GM04503 (cell line): ENCODE results near the gene TGFA.
A peak's percentile ranks its signal among the peaks of the same experiment; 100 is the strongest.

Experiments used
- DNase-seq: peaks from one replicate; pipeline ENCODE4 v3.0.0-alpha.2; 2012; ENCODE audit warnings: low read depth

TGFA gene

DNA sequence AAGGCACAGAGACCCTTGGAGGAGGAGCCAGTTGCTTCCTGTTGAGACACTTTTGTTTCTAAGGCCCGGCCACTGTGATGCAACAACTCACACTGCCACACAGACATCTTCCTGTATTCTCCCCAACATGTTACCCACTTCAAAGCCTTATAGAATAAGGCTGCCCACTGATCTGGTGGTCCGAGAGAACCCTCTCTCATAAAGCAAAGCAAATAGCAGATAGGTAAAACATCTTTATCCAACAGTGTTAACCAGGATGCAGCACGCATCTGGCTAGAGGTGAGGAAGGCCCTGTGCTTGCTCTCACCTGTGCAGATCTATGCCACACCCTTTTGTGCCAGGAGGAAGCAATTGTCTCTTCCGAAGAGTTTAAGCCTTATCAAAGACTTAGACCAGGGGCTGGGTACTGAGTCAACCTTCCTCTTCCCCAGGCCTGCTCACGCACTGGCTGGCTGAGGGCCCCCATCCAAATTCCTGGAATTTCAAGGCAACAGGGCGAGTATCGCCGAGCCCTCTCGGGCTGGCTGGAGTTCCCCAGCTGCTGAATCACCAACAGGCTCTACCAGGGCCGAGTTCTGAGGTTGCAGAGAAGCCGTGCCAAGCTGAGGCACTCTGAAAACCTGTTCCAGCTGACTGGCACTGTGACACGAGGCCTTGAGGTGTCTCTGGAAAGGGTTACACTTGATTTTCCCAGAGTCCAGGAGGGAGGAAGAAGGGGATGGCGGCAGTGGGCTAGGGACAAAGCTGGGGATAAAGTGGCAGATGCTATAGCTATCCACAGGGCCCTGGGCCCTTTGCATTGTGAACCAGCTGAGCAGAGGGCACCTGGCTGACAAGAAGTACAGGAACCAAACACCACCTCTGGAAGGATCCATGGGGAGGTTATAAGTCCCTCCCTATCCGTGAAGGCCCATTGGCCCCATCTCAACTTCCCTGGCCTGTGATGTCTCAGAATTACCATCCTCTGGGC is 29.3 kb downstream of the TGFA start:
- DNase-seq = peak; percentile 78

DNA sequence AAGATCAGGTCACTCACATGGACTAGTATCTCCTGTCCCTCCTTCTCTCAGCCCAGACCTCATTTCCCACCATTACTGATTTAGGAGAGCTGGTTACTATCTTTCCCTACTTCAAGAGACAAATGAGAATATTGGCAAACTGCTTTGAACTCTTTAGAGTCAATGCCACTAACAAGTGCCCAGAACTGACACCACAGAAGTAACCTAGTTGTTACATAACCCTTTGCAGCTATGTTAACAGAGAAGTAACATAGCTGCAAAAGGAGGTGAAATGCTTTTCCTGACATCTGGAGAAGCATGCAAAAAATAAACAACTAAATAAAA is 30.0 kb downstream of the TGFA start:
- DNase-seq = no peak

DNA sequence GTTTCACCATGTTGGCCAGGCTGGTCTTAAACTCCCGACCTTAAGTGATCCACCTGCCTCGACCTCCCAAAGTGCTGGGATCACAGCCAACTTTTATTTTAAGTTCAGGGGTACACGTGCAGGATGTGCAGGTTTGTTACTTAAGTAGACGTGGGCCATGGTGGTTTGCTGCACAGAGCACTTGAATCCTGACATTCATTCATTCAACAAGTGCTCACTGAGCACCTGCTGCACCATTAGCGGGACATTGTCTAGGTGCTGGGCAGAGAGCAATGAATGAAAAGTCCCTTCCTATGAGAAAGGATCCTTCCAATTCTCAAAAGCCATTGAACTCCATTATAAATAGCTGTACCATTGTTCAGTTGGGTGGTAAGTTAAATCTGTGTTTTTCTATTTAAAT is 31.0 kb downstream of the TGFA start:
- no peak for DNase-seq

DNA sequence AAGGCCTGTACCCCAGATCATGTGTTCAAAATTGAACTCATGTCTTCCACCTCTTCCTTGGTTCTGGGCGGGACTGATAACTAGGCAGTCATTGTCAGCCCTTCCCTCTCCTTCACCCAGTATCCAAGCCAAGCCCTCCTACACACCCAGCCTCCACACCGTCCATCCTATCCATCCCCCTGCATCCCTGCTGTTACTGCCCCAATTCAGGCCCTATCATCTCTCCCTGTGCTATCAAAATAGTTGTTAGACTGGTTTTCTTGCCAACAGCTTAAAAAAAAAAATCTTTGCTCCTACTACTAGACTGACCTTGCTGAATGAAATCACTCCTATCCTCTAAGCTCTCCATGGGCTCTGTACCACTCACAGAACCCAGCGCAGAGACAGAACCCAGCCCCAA is 32.8 kb downstream of the TGFA start:
- no peak for DNase-seq

DNA sequence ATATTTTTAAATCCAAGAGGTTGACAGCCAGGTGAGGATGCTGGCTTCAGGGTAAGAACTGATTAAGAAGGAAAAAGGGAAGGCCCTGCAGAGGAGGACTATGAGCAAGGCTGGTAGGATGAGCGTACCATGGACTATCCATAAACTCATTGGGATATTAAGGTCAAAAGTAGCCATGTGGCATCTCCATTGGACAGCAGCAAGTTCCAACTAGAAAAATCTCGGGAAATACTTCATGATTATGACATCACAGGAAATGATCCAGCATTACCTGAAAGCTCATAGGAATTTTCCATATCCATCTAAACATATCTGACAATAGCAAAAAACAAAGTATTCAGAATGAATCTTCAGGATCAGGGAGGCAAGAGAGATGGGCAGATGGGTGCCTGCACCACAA is 34.2 kb downstream of the TGFA start:
- DNase-seq = no peak

DNA sequence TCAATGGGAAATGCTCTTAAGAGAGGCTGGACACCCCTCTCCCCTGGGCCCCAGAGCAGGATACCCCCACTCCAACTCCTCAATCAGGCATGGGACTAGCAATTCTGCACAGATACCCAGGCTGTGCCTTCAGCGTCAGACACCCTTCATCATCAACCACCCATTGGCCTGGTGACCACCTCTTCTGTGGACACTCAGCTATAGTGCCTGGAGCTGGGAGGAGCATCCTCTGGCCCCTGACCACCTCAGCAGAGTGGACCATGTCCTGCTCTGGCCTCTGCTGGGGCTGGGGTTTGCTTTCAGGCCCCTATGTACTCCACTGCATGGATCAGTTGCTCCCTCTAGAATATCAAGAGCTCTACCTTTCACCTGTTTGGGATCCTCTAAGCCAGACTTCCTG is 35.1 kb downstream of the TGFA start:
- no peak for DNase-seq

DNA sequence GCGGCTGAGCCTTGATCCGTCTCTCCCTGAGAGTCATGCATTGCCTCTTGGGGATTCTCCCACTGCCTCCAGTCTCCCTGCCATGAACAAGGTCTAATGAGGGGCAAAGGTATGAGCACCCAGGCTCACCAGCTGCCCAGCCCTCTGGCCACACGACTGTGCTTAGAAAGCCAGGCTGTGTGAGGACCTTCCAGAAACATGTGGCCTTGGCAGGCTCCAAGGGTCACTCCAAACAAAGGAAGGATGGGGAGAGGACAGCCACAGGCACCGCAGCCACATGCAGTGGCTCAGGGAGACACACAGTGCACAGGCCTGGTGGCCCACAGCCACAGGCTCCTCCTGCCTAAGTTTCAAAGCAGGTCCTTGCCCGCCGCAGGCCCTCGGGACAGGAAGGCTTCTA is 35.8 kb downstream of the TGFA start:
- no peak for DNase-seq

DNA sequence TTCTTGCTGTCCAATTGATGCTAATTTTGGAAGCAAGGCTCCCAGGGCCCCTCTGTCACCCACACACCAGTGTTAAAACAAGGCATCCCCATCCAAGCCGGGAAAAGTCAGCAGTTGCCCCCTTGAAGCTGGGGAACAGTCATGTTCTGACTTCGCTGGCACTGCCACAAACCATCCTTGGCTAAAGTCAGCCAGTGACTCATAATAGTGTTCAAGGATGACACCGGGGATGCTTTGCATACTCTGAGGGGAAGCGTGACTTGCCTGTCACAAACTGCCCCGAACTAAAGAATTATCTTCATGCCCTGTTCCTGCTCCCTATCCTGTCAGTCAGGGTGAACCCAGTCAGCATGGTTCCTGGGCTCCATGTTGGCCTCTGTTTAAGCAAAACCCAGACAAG is 37.0 kb downstream of the TGFA start:
- DNase-seq = no peak

DNA sequence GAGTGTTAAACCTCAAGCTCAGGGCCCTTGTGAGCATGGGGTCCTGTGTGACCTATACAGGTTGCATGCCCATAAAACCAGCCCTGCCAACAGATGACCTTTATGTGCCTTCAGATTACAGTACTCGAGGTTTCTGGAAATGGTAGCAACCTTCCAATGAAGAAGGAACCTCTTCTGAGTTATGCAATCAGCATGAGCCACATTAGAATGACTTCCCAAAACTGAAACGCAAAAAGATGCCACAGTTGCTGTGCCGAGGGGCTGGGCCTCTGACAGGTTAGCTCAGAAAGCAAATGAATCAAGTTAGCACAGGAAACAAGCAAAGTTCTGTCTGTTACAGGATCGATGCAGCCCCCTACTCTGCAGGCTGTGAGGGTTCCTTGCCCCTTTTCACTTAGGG is 37.7 kb downstream of the TGFA start:
- no peak for DNase-seq

DNA sequence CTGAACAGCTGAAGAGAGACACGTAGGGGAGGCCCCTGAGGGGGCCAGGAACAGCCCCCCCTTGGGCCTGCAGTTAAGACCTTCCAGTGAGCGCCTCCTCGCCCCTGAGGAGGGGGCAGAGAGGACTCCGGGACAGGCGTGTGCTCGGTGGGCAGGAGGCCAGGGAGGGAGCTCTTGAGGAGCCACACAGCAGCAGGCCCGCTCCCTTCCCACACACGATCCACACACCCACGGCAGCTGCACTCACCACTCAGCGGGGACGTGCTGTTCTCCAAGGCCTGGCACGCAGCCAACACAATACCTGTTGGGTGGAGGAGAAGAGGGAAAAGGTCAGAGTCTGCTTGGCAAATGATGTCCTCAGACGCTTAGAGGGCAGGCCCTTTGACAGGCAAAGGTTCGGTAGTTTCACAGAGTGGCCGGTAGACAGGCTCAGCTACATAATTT is 39.0 kb downstream of the TGFA start:
- DNase-seq = no peak

DNA sequence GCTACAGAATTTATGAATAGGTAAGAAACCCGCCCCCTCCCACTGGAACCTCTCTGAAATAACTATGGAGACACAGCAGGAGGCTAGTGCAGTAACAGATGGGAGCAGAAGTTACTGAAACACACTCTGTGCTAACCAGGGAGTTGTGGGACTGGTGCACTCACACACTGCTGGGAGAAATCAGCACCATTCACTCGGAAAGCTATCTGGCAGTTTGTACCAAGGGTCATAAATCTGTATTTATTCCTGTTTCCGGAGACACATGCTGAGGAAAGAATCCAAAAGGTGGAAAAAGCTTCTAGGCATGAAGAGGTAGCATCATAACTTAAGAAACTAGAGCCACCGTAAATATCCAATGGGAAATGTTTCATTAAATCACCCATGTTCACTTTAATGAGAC is 39.9 kb downstream of the TGFA start:
- DNase-seq = no peak

DNA sequence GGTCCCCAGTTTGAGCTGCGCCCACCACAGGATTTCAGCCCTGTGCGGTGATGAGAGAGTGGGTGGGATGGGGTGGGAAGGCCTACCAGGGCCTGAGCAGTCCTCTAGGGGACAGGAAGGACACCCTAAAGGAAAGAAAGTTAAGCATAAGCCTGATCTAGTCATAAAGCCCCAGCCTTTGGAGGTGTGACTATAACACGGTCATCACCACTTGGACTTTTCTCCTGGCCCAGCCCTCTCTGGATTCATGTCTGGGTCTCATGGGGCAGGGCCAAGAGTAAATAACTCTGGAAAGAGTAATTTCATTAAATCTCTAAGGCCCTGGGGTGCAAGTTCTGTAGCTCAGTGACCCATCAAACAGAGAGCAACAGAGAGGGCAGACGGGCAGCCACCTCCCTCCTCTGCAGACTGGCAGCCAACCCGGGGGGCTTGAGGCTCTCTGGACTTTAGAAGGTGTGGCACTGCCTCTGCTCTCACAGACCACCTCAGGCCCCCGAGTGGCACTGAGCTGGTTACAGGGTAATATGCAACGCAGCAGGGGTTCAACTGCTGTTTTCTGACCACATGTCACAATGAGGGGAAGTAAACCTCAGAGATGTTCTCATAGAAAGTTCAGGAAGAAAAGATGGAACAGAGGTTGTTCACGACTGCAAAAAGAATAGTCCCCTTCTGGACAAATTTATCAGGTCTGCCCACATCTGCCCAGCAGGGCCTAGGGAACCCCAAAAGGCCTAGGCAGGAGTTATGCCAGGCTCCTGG is 41.5 kb downstream of the TGFA start:
- no peak for DNase-seq

DNA sequence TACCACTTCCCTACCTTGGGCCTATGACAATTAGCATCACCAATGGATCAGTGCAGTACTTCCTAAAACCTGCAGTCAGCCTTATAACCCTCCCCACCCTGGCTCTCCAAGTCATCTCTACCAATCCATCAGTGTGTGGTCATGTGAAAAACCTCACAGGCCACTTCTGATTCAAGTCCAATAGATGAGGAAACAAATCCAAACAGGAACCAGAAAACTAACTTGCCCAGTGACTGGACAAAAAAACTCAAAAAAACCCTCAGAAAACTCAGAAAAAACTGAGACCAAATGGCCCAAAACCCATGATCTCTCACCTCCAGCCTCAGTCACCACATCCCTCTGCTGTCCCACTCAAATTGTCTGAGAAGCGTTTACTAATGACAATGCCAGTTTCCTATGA is 43.3 kb downstream of the TGFA start:
- DNase-seq = no peak

DNA sequence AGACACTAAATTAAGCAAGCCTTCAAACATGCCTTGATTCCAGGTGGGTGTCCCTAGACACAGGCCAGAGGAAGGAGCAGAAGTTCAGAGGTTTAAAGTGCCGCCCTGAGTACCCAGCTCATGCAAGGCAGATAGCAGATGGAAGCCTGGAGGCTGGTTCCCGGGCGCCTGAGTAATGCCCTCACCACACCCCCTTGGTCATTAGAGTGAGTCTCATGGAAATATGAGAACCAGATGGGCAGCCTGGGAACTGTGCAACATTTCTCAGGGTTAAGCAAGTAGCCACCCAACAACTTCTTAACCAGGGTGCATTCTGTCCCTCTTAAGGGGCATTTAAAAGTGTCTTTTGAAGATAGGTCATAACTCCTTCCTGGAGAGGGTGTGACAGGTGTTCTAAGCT is 44.1 kb downstream of the TGFA start:
- no peak for DNase-seq

DNA sequence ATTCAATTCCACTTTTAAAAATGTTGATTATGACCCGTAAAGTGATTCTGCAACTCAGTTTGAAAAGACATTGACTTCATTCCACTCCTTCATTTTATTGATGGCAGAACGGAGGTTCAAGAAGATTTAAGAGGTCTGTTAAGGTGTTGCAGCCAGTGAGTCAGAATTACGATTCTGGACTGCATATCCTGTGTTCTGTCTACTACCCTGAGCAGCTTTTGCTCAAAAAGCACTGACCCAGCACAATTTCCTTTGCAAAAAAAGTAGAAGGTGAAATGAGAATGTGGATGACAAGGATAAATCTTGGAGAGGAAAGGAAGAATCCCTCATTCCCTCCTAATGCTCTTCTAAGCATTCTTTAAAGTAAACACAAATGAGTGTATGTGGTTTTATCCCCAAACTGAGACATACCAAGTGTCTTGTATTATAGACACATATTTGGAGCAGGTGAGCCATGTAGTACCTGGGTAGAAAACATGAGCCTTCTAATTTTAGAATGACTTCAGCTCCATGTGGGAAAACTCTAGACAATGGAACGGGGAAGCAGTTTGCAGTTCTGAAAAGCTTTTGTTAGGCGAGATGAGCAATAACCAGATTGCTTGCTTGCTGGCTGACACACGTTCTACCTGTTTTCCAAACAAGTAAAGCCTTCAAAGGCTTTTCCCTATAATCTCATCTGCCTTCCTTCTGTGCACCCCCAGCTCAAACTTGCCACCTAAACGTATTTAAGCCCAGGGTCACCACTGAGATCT is 44.7 kb downstream of the TGFA start:
- no peak for DNase-seq

DNA sequence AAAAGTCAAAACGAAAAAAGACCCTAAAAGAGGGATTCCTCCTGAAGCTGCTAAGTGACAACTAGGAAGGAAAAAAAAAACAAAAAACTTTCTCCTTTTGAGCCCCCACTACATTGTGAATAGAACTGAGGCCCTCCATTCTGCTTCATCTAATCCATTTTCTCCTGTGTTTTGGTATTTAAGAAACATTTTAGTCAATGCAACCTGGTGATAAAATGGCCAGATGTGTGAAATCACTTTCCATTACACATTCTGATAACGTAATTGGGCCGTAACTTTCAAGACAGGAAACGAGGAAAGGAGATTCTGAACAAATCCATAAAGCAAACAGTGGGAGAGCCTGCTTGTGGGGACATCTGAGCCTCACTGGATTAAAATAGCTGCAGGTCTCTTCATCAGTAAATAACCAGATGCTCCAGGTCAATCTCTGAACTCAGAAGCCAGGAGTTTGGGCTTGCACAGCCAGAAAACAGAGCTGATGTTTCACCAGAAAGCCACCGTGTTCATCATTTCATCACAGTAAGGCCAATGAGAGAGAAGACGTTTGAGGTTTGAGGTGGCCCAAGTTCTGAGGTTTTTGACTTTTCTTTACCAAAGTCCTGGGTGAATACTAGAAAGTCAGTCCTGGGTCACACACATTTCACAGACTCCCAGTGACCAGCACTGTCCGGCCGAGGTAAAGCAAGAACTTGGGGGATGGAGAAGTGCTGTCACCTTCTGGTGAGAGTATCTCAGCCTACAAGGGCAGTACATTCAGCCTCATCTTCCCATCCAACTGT is 47.8 kb downstream of the TGFA start:
- DNase-seq = no peak

DNA sequence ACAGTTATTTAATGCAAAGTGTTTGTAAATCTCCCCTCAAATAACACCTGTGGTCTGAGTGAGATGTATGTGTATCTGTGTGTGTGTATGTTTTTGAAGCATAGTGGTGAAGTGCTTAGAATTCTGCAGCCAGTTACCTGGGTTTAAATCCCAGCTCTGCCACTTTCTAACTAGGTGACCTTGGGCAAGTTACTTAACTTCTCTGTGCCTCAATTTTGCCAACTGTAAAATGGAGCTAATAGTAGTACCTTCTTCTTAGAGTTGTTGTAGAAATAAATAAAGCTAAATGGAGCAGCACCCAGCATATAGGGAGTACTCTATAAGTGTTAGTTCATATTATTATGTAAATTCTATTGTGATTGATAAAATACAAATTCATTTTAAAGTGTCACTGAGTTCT is 48.9 kb downstream of the TGFA start:
- DNase-seq = no peak

DNA sequence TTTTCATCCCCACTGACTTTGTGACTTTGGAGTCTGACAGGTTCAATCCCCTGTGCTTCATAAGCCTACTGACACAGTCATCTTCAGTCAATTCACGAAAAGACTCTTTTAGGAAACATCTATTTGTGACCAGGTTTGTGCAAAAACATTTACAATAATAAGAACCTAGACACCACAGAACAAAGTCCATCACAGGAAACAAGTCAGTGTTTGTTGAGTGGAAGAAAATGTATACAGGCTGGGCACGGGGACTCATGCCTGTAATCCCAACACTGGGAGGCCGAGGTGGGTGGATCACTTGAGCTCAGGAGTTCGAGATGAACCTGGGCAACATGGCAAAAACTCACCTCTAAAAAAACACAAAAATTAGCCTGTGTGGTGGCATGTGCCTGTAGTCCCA is 49.7 kb downstream of the TGFA start:
- no peak for DNase-seq

DNA sequence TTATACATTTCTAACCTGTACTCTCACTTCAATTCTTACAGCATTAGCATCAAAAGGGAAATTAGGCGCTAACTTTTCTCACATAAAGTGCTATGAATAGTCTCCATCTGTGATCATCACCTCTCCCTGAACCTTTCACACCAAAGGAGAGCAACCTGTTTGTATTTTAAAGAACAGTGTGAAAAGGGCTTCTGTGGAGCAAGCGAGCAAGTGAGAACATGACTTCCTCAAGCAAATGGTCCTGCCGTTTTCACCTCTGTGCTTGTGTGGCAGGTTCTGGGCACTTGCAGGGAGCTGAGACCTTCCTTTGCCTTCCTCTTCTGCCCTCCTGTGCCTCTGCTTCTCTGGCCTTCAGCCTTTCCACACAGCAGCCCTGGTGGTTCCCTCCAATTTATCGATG is 51.9 kb downstream of the TGFA start:
- DNase-seq = no peak

DNA sequence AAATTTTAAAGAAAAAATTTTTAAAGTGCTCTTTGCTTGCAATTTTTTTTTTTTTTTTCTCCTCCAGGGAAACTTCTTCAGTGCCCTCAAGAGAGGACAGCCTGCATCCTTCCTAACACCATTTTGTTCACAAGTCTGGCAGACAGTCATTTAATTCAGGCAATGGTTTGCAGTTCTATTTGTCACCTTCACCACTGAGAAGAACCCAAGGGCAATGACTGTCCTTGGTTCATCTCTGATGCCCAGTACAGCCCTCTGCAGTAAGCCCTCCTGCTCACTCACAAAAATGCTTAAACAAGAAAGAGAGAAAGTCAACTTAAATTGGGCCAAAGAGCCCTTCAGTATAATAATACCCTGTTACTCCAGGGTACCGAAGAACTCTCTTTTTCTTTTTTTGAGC is 52.4 kb downstream of the TGFA start:
- DNase-seq = no peak

DNA sequence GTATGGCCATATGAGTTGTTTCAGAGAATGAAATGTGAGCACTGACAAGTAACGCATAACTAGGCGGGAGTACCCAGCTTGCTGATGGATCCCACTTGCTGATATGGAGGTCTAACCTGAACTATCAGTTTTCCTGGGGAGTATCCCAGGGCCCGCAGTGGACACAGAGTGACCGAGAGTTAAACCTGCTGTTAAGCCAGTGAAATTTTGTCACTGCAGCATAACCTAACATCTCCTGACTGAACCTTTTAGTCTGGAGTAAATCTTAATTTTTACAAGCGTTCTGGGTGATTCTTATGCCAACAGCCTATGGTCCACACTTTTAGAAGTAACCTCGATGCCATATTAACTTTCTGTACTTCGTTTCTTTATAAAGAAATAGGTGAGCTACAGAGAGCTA is 54.4 kb downstream of the TGFA start:
- DNase-seq = no peak

DNA sequence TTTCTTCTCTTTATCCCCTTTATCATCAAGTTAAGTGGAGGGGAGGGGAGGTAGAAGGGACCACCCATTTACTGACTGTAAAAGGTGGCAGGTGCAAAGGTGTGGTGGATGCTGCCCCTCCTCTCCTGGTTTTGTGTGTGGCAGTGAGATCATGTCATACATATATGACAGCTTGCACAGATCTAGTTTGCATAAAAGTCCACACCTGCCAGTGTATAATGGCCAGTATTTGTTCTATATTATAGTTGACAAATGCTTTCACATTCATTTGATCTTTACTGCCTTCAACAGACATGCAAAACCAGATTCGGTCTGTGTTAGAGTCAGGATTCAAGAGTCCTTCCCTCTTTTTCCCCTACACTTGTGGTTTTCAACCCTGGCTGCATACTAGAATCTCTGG is 55.1 kb downstream of the TGFA start:
- DNase-seq = no peak
